Right lung (tissue), 10 donors: Measurements from ENCODE around the gene ZNF316. TPM values are rescaled to one million over a fixed set of nuclear protein-coding genes. Genes with fewer than 3 reads are reported as not detected.
A peak's percentile ranks its signal among the peaks of the same experiment; 100 is the strongest.

ENCODE experiments used
- DNase-seq, 2 donors: peaks; one replicate each; pipeline ENCODE4 v3.0.0-alpha.2; 2013
- long read RNA-seq, 8 donors: transcript quantifications; one replicate each; lab custom pipeline, GENCODE V29; 2026
- polyA plus RNA-seq, 5 donors: library from polyadenylated mRNA; unstranded; fragments of 120-200 nt; gene quantifications; one replicate each; pipeline versions ENCODE4 v1.2.1 to v1.2.3, GENCODE V29; 2013; ENCODE audit warnings: inconsistent platforms in 1 of 5, low replicate concordance in 1 of 5; ENCODE audit not compliant: insufficient read length in 5 of 5, insufficient read depth in 1 of 5

ZNF316 gene
- 10 to 100 TPM; 34.3 to 46.9 (median 44.7) TPM for polyA plus RNA-seq
- long read RNA-seq, donor 1, full-length matches to known transcripts: 3 of 34 reads
- long read RNA-seq, donor 1, partial matches to known transcripts: 31 of 34 reads
- long read RNA-seq, donor 1, other reads (novel, unspliced or antisense): 0 of 34 reads
- long read RNA-seq, donor 2, full-length matches to known transcripts: 1 of 1 reads
- long read RNA-seq, donor 2, partial matches to known transcripts: 0 of 1 reads
- long read RNA-seq, donor 2, other reads (novel, unspliced or antisense): 0 of 1 reads
- long read RNA-seq, donor 3, full-length matches to known transcripts: 1 of 1 reads
- long read RNA-seq, donor 3, partial matches to known transcripts: 0 of 1 reads
- long read RNA-seq, donor 3, other reads (novel, unspliced or antisense): 0 of 1 reads
- long read RNA-seq, donor 4: 0 reads
- long read RNA-seq, donor 5, full-length matches to known transcripts: 2 of 2 reads
- long read RNA-seq, donor 5, partial matches to known transcripts: 0 of 2 reads
- long read RNA-seq, donor 5, other reads (novel, unspliced or antisense): 0 of 2 reads
- long read RNA-seq, donor 6, full-length matches to known transcripts: 4 of 4 reads
- long read RNA-seq, donor 6, partial matches to known transcripts: 0 of 4 reads
- long read RNA-seq, donor 6, other reads (novel, unspliced or antisense): 0 of 4 reads
- long read RNA-seq, donor 7: 0 reads
- long read RNA-seq, donor 8, full-length matches to known transcripts: 2 of 2 reads
- long read RNA-seq, donor 8, partial matches to known transcripts: 0 of 2 reads
- long read RNA-seq, donor 8, other reads (novel, unspliced or antisense): 0 of 2 reads

GRCh38 chr7:6636741-6637543, at the start of gene ZNF316:
TSS of gene ZNF316 (plus strand) at chr7:6637318. CDS start at chr7:6642410, 5,092 bp downstream.
- DNase-seq: peak in 1 of 2 donors; percentile 28

DNA sequence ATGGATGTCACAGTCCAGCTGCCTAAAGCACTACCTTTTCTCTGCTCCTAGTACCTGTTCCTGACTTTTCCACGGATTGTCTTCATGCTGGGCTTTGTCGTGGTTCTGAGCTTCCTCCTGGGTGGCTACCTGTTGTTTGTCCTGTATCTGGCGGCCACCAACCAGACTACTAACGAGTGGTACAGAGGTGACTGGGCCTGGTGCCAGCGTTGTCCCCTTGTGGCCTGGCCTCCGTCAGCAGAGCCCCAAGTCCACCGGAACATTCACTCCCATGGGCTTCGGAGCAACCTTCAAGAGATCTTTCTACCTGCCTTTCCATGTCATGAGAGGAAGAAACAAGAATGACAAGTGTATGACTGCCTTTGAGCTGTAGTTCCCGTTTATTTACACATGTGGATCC, 48.6 kb upstream of the ZNF316 start:
- DNase-seq: no peak

GRCh38 chr7:6589151-6589828, 47.8 kb upstream of the ZNF316 start:
- DNase-seq: no peak

DNA sequence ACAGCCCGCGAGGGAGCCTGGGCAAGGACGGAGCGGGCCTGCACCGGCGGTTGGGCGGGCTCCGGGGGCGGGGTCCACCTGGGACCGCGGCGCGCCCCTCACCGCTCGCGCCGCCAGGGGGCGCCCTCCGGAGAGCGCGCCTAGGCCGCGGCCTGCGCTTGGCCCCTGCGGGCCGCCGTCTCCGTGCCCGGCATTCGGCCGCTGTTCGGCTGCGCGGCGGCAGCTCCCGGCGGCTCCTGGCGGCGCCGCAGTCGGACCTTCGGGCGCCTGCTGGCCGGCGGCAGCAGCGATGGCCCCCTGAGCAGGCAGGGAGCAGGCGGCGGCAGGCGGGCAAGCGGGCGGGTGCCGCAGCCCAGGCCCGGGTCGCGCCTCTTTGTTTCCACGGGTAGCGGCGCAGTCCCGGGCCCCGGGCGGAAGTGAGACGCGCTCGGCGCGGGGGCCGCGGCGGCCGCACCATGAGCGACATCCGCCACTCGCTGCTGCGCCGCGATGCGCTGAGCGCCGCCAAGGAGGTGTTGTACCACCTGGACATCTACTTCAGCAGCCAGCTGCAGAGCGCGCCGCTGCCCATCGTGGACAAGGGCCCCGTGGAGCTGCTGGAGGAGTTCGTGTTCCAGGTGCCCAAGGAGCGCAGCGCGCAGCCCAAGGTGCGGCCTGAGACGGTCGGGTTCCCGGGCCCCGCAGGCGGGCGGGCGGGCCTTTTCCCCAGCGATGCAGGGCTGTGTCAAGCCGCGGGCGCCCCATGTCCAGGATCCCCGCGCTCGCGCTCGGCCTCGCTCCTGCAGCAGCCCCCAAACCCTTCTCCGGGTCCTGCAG, 47.1 kb upstream of the ZNF316 start, which contains the start of gene INTS15:
INTS15 (plus strand) TSS at position 193 of the 816 bp plus-strand sequence; CDS start at position 456, 263 bp downstream.
- peak; percentile 82 to 83 for DNase-seq

DNA sequence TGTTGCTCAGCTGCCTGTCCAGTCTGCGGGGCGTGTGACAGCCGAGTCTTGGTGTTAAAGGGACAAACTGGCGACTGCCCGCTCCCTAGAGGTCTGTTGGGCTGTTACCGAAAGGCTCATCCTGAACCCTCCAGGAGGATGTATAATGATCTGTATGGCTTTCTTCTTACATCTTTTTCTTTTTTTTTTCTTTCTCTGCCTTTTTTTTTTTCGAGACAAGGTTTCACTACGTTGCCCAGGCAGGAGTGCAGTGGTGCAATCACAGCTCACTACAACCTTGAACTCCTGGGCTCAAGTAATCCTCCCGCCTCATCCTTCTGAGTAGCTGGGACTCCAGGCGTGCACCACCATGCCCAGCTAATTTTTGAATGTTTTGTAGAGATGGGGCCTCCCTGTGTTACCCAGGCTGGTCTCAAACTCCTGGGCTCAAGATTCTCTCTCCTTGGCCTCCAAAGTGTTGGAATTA, 46.4 kb upstream of the ZNF316 start:
- DNase-seq: no peak

DNA sequence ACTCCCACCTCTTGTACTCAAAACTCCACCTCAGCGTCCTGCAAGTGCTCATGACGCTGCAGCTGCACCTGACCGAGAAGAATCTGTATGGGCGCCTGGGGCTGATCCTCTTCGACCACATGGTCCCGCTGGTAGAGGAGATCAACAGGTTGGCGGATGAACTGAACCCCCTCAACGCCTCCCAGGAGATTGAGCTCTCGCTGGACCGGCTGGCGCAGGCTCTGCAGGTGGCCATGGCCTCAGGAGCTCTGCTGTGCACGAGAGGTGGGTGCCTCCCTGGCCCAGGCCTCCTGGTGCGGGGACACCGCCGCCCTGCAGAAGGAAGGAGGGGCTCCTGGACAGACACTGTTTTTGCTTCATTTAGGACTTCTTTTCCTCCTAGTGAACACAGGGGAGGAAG, 37.0 kb upstream of the ZNF316 start:
- DNase-seq: no peak

DNA sequence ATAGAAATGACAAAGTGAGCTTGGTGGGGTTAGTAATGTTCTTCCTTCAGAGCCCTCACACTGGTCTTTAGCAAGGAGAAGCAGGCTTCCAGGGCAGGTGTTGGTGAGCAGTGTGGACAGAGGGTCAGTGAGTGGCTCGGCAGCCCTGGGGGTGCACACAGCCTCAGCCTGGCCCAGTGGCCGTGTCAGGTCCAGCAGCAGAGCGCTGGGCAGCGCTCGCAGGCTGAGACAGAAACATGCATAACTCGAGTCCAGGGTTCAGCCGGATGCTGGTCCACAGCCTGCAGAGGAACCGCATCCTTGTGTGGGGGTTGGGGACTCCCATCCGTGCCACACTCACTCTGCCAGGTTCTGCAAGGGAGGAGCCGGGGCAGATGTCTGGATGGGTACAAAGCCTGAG, 32.7 kb upstream of the ZNF316 start:
- no peak for DNase-seq

- DNase-seq: no peak
Measured at GRCh38 chr7:6606866-6607583, 30.1 kb upstream of the ZNF316 start.

DNA sequence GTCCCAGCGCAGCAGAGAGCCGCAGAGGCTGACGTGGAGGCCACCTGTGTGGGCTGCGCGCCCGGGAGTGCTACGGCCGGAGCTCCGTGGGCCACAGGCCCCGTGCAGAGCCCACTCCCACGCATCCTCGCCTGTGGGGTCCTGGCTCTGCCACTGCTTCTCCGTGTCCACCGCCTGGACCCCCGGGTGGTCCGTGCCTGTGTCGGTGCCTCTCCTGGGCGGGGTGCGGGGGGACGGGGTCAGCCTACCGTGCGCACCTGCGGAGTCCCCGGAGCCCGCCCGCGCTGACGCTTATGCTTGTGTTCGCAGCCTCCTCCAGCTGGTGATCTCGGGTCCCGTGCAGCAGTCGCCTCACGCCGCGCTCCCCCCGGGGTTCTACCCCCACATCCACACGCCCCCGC, 29.5 kb upstream of the ZNF316 start:
- no peak for DNase-seq

DNA sequence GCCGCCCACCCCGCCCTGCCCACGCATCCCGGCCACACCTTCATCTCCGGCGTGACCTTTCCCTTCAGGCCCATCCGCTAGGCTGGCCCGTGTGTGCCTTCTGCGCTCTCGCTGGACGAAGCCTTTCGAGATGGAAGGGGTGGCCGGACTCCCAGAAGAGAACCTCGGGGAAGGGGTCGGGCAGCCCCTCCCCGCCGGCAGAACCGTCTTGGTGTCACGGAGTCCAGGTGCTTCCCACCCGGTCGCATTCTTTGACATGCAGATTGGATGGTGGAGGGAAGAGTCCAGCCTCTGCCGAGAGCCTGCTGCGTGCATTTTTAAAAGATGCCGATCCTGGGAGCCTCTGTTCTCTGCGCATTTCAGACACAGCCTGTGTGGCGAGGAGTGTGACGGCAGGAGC, 29.0 kb upstream of the ZNF316 start:
- no peak for DNase-seq

DNA sequence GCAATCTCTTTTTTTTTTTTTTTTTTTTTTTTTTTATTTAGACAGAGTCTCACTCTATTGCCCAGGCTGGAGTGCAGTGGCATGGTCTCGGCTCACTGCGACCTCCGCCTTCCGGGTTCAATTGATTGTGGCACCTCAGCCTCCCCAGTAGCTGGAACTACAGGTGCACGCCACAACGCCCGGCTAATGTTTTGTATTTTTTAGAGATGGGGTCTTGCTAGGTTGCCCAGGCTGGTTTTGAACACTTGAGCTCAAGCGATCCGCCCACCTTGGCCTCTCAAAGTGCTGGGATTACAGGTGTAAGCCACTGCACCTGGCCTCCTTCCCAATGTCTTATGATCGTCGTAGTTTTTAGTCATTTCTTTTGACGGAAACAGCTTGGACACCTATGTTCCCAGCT, 28.3 kb upstream of the ZNF316 start:
- no peak for DNase-seq

DNA sequence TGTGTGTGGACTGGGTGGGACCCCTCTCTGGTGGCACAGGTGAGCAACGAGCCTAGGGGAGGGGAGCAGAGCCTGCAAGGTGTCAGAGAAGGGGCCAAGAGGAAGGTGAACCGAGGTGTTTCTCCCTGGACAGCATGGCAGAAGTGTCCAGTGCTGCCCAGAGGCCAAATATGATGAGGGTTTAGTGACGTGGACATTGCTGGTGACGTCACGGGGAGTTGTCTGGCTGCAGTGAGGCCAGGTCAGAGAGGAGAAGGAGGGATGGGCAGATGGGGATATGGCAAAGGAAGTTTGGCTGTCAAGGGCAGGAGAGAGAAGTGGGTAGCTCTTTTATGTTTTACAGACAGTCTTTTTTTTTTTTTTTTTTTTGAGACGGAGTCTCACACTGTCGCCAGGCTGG, 24.3 kb upstream of the ZNF316 start:
- DNase-seq: no peak

DNA sequence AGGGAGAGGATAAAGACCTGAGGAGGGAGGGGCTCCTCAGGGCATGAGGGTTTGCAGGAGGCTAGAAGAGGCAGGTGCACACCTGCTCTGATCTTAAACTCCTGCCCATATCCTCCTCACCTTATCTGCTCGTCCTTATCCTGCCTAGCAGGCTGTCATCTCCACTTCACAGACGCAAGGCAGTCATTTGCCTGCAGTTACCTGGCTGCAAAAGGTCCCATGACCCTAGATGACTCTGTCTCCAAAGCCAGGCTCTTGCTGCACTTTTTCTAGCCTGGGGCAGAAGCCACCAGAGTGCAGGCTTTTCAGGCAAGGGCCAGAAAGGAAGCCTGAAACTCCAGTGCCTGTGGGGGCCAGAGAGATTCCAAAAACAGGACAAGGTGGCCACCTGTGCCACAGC, 23.4 kb upstream of the ZNF316 start:
- no peak for DNase-seq

DNA sequence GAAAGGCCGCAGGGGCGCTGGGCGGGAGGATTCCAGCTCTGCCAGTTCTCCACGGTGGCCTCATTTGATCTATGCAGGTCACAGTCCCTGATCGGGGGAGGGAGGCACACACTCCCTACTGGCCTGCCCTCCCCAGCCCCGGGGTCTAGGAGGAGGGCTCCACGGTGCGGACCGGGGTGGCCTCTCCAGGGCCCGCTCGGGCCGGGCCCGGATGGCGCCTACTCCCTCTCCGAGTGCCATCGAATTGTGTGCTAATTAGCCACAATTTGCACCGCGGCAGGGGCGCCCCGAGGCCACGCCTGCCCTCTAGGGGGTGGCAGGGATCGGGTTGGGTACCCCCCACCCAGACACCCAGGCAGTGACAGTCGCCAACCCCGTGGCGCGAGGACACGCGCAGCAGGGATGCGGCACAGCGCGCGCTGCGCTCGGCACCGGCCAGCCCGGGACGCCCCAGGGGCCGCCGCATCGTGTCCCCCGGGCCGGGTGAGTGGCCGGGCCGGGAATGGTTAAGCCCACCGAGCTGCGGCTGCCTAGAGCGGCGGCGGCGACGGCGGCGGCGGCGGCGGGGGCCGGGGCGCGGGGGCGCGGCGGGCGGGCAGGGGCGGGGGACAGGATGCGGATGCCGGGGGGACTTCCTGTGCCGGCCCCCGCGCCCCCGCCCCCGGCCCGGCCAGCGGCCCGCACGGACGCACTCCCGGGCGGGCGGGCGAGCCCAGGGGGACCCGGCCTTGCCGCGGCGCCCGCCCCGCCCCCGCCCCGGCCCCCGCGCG, 22.0 kb upstream of the ZNF316 start, which contains the start of gene ZNF853:
ZNF853 (plus strand) TSS at position 658 of the 770 bp plus-strand sequence. CDS start 565 bp downstream, outside the sequence.
- no peak for DNase-seq

GRCh38 chr7:6615723-6616555, 21.2 kb upstream of the ZNF316 start:
- DNase-seq: peak in 1 of 2 donors; percentile 14

DNA sequence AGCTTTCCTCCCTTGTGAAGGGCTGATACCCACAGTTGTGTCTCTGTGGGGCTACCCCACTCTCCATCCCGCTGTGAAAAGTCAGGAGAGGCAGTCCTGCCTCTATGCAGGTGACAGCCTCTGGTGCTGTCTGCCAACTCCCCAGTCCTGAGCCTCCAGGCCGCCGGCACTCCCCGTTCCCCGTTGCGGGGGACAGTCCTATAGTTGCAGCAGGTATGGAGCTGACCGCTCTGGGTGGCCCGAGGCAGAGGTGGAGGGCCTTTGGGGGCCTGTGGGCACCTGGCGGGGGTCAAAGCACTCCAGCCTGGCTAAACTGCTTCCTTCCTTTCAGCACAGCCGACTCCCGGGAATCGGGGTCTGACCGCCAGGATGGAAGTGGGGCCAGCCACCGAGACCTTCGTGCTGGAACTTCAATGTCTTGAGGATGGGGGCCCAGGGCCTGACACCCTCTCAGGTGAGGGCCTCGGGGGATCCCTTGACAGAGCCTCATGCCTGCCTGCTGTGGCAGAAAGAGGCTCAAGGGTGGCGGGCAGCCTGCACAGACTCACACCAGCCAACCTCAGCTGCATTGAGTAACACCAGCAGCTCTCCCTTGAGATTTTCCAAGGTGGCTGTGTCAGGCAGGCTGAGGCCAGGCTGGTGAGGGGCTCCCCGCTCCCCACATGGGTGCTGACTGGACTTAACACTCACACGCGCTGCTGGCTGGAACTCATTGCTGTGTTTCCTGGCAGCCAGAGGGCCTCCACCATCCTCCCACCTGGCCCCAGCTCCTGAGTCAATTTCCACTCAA, 20.1 kb upstream of the ZNF316 start:
- DNase-seq: no peak

DNA sequence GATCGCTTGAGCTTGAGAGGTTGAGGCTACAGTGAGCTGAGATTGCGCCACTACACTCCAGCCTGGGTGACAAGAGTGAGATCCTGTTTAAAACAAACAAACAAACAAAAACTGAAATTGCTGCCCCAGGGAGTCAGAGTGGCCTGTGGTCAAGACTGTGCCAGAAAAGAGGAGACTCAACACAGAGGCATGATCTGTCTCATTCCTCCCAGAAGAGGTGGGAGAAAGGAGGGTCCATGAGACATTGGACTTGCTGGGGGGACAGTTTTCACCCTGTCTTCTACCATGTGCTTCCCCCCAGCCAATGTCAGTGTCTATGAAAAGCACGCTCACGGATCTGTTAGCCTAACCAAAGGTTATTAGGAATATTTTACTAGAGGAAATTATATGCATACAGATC, 18.5 kb upstream of the ZNF316 start:
- no peak for DNase-seq
